ENCODE results near the gene RIN3. TPM values are rescaled to one million over a fixed set of nuclear protein-coding genes. Genes with fewer than 3 reads are reported as not detected.

RIN3 gene
- total RNA-seq, 1 experiment from 2014 or later = 1.5 TPM

- Mint-ChIP-seq H3K4me1 (peaks cover 7 to 9% of the 10 kb centered on the region in 2 experiments; a peak in 3 of 4 replicates), H3K27me3 (ENCODE audit: low read depth) (no peaks in the 10 kb centered on the region), H3K9me3 (no peaks in the 10 kb centered on the region), H3K36me3 (ENCODE audit: insufficient read depth in 1 of 3, low read depth in 3 of 3) (no peaks in the 10 kb centered on the region), H3K4me3 (no peak overlapping the region), H3K27ac (no peak overlapping the region)
- Histone ChIP-seq H2BK120ac (ENCODE audit: low read depth, low read length, poor library complexity, severe bottlenecking) (no peak overlapping the region), H3T11ph (ENCODE audit: low read length) (no peak overlapping the region), H3K4ac (ENCODE audit: low read depth, low read length) (no peak overlapping the region), H3K27ac (ENCODE audit: insufficient read length, low read depth, low read length) (no peak overlapping the region), H2AFZ (ENCODE audit: low read length) (no peak overlapping the region), H3K4me1 (ENCODE audit: insufficient read depth, low read length) (no peaks in the 10 kb centered on the region; the same call in 1 of the 2 replicates), H3K56ac (ENCODE audit: insufficient read length, low read depth, low read length) (no peak overlapping the region), H4K5ac (ENCODE audit: insufficient read length, low read depth, low read length) (no peak overlapping the region), H2AK5ac (ENCODE audit: insufficient read length, low read length) (no peak overlapping the region), H3K79me2 (ENCODE audit: insufficient read depth, low read length) (no peaks in the 10 kb centered on the region), H2BK20ac (ENCODE audit: low read depth, low read length, poor library complexity, severe bottlenecking) (no peak overlapping the region), H3K4me2 (ENCODE audit: insufficient read depth, insufficient read length, low read length) (no peak overlapping the region), H4K91ac (ENCODE audit: insufficient read length, low read depth, low read length) (no peak overlapping the region), H3K14ac (ENCODE audit: insufficient read depth, low read length) (no peak overlapping the region), H3K23ac (ENCODE audit: insufficient read length, low read depth, low read length) (no peak overlapping the region), H3K18ac (ENCODE audit: insufficient read length, low read depth, low read length) (no peak overlapping the region), H3K27me3 (ENCODE audit: insufficient read depth, low read length) (no peaks in the 10 kb centered on the region), H3K79me1 (ENCODE audit: insufficient read depth, low read depth, low read length, poor library complexity, severe bottlenecking) (no peaks in the 10 kb centered on the region), H2BK15ac (ENCODE audit: low read depth, low read length) (no peak overlapping the region), H2BK5ac (ENCODE audit: insufficient read length, low read length) (no peak overlapping the region), H4K8ac (replicated peaks; ENCODE audit: insufficient read length, low read depth, low read length) (no peak overlapping the region), H4K20me1 (ENCODE audit: control insufficient read depth, insufficient read depth, insufficient read length) (no peaks in the 10 kb centered on the region), H2BK12ac (ENCODE audit: insufficient read length, low read depth, low read length) (no peak overlapping the region), H3K9me3 (ENCODE audit: control insufficient read depth, low read depth, low read length) (no peaks in the 10 kb centered on the region), H3K23me2 (ENCODE audit: insufficient read length, low read depth, low read length, poor library complexity, severe bottlenecking) (no peaks in the 10 kb centered on the region), H3K9ac (ENCODE audit: extremely low read depth, insufficient read length, low read length) (no peak overlapping the region)
- no peak for TF ChIP-seq CTCF (conservative IDR thresholded peaks at IDR 0.05)
- no peak for DNase-seq
- whole genome bisulfite sequencing (ENCODE audit: extremely low coverage, insufficient read length, low lambda C conversion rate) = no CpG with 5 or more reads among the region's 4 CpGs
These were observed 43.9 kb downstream of the RIN3 start for GRCh38 chr14:92557544-92557912.
